GM19463 (cell line): ENCODE measurements around the gene GHR.
"Not testable (repeated sequence)": the region's sequence is repeated elsewhere in the genome, so short reads cannot be mapped to it uniquely, and the experiment has no call there.

Experiments used
- ATAC-seq: cut with Tn5 transposase; IDR thresholded peaks from one replicate; pipeline ENCODE4 v1.9.1; 2021; ENCODE audit warnings: mild to moderate bottlenecking, moderate library complexity; ENCODE audit not compliant: unreplicated experiment

Gene GHR

DNA sequence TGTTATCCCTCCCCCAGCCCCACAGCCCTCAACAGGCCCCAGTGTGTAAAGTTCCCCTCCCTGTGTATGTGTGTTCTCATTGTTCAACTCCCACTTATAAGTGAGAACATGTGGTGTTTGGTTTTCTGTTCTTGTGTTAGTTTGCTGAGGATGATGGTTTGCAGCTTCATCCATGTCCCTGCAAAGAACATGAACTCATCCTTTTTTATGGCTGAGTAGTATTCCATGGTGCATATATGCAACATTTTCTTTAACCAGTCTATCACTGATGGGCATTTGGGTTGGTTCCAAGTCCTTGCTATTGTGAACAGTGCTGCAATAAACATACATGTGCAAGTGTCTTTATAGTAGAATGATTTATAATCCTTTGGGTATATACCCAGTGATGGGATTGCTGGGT lies 261.8 kb downstream of the GHR start:
- ATAC-seq: not testable (repeated sequence)

DNA sequence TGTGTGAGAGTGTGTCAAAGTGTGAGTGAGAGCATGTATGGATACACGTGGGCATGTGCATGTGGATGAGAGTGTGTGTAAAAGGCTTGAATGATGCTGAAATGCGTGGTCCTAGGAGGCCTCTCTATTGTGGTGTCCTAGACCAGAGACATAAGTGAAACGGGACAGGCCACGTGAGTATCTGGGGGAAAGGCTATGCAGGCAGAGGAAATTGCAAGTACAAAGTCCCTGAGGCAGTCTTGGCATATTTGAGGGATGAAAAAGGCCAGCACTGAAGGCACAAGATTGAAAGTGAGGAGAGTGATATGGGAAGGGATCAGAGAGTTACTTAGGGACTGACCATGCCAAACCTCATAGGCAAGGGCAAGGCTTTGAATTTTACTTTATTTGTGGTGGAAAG lies 266.2 kb downstream of the GHR start:
- ATAC-seq: no peak

DNA sequence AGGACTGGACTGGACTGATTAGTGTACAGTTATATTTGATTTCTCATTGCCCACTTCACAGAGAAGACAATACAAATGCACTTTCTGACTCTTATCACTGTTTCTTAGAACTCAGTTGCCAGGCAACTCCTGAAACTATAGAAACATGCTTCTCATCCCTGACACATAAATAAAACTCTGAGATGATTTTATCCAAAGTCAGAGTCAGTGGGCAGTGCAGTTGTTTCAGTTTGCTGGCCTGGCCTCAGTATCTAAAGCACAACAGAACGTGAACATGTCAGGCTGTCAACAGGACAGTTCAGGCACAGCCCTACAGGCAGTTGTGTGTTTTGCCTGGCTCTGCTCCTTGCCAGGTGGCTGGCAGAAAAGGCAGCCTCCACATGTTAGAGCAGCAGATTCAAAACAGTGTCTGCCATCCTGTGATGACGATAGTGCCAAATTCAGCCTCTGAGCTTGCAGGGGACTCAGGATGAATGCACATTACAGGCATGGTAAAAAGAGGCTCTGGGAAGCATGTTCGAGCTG lies 268.2 kb downstream of the GHR start:
- ATAC-seq: no peak

DNA sequence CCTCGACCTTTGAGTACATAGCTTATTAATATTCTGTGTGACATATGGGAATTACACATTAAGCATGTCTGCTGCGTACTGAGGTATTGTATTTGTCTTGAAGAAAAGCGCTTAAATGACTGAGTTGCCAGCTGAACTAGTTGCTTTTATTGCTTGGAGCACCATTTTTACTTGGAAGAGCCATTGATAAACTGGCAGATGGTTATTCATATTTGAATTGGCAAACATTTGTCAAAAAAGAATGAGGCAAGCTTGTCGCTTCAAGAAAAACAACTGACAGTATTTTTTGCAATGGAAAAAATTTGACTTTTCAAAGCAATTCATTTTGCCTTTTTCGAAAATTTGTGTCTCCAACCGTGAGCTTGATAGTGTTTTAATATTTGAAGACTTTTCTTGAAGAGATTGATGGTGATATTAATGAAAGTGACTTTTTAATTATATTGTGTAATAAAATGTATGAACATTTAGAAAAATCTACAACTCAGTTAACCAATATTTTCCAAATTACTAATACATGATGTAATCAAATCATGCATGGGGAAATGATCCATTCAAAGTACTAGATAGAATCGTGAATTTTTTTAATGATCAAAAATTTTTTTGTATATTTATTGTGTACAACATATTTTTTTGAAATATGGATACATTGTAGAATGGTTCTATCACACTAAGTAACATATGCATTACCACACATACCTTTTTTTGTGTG lies 278.3 kb downstream of the GHR start:
- no peak for ATAC-seq

DNA sequence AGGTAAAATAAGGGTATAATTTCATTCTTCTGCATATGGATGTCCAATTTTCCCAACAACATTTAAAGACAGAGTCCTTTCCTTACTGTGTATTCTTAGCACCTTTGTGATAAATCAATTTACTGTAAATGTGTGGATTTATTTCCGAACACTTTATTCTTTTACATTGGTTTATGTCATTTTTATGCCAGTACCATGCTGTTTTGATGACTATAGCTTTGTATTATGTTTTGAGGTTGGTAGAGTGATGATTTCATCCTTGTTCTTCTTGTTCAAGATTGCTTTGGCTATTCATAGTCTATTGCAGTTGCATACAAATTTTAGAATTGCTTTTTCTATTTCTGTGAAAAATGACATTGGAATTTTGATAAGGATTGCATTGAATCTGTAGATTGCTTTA lies 280.0 kb downstream of the GHR start:
- no peak for ATAC-seq

DNA sequence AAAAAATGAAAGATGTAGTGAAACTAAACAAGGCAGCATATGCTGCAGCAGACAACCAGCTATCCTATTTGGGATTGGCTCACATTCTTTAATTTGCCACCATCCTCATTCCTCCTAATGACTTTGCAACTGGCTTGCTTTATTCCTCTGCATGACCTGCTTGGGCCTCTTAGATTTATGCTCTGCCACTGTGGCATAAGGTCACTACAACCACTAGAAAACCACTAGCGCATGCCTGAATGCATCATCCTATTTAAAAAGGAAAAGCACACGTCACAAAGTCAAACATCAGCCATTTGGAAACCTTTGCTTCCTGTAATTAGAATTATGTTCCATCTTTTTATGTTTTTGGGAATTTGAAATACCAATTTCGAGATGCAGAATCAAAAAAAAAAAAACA lies 292.5 kb downstream of the GHR start:
- no peak for ATAC-seq

DNA sequence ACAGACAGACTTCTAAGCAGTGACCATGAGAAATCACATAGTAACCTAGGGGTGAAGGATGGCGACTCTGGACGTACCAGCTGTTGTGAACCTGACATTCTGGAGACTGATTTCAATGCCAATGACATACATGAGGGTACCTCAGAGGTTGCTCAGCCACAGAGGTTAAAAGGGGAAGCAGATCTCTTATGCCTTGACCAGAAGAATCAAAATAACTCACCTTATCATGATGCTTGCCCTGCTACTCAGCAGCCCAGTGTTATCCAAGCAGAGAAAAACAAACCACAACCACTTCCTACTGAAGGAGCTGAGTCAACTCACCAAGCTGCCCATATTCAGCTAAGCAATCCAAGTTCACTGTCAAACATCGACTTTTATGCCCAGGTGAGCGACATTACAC lies 295.4 kb downstream of the GHR start:
- ATAC-seq: peak; percentile 89

DNA sequence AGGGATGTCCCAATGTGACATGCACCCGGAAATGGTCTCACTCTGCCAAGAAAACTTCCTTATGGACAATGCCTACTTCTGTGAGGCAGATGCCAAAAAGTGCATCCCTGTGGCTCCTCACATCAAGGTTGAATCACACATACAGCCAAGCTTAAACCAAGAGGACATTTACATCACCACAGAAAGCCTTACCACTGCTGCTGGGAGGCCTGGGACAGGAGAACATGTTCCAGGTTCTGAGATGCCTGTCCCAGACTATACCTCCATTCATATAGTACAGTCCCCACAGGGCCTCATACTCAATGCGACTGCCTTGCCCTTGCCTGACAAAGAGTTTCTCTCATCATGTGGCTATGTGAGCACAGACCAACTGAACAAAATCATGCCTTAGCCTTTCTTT lies 295.8 kb downstream of the GHR start:
- ATAC-seq: peak; percentile 12

DNA sequence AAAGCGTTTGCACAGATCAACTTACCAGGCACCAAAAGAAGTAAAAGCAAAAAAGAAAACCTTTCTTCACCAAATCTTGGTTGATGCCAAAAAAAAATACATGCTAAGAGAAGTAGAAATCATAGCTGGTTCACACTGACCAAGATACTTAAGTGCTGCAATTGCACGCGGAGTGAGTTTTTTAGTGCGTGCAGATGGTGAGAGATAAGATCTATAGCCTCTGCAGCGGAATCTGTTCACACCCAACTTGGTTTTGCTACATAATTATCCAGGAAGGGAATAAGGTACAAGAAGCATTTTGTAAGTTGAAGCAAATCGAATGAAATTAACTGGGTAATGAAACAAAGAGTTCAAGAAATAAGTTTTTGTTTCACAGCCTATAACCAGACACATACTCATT lies 297.0 kb downstream of the GHR start:
- ATAC-seq: no peak

DNA sequence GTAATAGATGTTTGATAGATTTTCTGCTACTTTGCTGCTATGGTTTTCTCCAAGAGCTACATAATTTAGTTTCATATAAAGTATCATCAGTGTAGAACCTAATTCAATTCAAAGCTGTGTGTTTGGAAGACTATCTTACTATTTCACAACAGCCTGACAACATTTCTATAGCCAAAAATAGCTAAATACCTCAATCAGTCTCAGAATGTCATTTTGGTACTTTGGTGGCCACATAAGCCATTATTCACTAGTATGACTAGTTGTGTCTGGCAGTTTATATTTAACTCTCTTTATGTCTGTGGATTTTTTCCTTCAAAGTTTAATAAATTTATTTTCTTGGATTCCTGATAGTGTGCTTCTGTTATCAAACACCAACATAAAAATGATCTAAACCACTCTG lies 298.2 kb downstream of the GHR start:
- no peak for ATAC-seq

DNA sequence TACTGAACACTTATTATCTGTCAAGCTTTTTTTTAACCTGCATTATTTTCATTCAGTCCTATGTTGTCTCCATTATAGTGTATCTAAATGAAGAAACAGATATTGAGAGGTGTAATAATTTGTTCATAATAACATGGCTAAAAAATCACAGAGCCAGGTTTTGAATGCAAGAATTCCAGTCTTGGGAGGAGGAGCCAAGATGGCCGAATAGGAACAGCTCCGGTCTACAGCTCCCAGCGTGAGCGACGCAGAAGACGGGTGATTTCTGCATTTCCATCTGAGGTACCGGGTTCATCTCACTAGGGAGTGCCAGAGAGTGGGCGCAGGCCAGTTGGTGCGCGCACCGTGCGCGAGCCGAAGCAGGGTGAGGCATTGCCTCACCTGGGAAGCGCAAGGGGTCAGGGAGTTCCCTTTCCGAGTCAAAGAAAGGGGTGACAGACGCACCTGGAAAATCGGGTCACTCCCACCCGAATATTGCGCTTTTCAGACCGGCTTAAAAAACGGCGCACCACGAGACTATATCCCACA lies 311.4 kb downstream of the GHR start:
- ATAC-seq: not testable (repeated sequence)

DNA sequence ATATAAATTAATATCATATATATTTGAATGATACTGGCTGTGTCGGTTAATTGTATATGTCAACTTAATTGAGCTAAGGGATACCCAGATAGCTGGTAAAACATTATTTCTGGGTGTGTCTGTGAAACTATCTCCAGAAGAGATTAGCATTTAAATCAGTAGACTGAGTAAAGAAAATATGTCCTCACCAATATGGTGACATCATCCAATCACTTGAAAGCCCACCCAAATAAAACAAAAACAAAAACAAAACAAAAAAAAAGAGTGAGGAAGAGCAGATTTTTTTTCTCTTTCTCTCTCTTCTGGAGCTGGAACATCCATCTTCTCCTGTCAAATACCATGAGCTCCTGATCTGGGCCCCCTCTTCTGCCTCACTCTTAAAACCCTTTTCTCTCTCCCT lies 317.7 kb downstream of the GHR start:
- ATAC-seq: no peak

DNA sequence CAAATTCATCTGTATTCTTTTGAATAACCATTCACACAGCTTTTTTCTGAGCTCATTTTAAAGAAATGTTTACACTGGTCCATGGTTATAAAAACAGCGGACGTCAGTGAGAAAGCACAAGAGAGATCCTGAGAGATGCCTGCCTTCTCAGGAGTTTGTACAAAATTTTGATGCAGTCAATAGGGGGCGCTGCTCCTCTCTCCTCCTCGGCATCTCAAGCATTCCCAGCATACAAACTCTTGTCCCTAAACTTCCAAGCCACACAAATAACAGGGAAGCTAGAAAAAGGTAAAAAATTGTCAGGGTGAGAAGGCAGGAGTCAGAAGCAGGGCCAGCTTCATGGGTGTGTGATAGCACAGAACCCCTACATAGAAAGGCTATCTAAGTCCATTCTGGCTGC lies 322.2 kb downstream of the GHR start:
- no peak for ATAC-seq

DNA sequence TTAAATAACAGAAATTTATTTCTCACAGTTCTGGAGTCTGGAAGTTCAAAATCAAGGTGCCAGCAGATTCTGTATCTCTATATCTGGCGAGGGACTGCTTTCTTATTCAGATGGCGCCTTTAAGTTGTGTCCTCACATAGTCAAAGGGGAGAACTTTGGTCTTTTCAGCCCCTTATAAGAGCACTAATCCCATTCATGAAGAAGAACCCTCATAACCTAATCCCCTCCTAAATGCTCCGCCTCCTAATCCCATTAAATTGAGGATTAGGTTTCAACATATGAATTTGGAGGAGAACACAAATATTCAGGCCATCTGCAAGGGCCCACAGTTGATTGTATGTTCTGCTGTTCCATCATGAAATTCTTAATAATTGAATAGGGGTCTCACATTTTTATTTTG lies 322.6 kb downstream of the GHR start:
- ATAC-seq: no peak

DNA sequence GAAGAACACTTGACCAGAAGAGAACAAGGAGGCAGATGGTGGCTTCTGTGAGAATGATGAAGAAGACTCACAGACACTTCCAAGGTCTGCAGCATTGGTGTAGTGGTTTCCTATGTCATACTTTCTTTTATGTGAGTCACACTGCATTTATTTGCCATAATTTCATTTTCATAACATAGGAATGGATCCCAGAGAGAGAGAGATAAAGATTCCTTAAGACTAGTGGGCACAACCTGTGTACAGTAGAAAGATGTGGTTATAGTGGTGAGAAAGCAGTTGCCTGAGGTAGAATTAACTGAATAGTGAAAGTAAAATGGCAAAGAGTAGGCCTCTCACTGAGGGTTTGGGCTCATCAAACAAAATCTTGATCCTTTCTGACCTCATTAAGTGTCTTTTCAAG lies 325.8 kb downstream of the GHR start:
- no peak for ATAC-seq

DNA sequence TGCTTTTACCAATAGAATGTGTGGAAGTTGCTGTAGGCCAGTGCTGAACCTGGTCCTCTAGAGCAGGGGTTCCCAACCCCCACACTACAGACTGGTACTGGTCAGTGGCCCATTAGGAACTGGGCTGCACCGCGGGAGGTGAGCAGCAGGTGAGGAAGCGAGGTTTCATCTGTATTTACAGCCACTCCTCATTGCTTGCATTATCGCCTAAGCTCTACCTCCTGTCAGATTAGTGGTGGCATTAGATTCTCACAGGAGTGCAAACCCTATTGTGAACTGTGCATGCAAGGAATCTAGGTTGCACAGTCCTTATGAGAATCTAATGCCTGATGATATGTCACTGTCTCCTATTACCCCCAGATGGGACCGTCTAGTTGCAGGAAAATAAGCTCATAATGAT lies 327.3 kb downstream of the GHR start:
- ATAC-seq: no peak

DNA sequence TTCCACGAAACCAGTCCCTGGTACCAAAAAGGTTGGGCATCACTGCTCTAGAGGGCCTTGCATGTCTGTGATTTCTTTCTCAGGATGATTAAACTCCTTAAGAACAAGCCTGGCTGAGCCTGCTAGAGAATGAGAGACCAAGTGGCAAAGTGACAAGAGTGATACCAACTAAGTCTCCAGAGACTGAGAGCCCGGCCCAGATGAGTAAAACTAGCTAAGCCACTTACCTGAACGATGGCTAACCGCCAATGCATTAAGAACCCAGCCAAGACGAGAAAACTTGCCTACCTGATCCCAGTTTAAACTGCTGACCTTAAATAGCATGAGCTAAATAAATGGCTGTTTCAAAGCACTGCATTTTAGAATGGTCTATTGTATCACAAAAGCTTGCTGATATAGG lies 327.8 kb downstream of the GHR start:
- ATAC-seq: no peak

DNA sequence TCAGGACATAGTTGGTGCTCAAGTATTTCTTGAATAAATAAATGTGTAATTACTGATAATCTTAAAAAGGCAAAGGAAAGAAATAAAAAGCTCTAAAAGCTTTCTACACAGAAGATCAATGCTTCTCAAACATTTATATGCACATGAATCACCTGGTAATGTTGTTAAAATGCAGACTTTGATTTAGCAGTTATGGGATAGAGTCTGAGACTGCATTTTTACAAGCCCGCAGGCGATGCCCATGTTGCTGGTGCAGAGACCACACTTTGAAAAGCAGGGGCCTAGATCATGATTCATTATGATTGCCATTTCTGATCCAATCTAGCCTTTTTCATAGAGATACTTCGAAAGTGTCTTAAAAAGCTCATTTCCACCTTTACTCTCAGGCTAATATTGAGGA lies 329.9 kb downstream of the GHR start:
- no peak for ATAC-seq

DNA sequence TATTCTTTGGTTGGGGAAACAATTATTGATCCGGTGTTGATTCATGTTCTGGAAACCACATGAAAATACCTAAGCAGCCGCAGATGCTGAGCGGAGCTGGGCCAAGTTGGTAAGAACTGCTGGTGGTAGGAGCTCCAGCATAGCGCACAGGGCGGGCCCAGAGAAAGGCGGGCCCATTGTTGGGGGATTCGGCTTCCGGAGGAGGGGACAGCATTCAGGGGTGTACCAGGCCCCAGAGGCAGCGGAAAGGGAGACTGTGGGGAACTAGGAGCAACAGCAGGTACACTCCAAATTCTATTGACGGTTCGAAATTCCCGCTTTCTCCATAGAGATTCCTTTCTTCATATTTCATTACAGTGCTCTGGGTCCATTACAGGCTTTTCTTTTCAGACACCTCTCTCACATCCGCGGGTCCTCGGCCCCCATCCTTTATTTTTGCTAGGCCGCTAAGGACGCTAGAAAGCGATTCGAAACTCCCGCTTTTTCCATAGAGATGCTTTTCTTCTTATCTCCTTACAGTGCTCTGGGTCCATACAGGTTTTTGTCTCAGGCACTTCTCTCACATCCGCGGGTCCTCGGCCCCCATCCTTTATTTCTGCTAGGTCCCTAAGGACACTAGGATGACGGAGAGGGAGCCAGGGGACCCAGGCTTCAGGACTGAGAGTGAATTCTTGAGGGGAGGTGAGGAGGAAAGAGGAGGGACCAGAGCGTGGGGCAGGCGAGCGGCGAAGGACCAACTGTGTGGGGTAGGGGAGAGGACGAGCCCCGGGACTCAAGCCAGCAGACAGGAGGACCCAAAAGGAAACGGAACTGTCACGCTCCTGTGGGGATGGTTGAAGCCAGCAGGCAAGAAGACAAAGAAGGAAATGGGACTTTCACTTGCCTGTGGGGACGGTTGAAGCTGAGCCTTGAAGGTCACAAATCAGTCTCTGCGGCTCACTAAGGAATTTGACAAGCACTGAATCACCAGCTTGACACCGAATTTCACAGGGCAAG lies 333.7 kb downstream of the GHR start, which contains the start of gene CCDC152:
CCDC152 (plus strand) TSS at position 213 of the 996 bp plus-strand sequence. CDS start 2,304 bp downstream, outside the sequence.
- ATAC-seq: peak; percentile 88

DNA sequence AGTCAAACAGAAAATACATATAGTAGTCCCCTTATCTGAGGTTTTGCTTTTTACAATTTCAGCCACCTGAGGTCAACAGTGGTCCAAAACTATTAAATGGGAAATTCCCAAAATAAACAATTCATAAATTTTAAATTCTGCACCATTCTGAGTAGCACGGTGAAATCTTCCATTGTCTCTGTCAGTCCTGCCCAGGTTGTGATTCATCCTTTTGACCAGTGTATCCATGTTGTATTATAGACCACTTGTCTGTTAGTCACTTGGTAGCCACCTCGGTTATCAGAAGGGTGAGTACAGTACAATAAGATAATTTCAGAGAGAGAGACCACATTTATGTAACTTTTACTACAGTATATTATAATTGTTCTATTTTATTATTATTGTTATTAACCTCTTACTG lies 336.2 kb downstream of the GHR start:
- no peak for ATAC-seq

DNA sequence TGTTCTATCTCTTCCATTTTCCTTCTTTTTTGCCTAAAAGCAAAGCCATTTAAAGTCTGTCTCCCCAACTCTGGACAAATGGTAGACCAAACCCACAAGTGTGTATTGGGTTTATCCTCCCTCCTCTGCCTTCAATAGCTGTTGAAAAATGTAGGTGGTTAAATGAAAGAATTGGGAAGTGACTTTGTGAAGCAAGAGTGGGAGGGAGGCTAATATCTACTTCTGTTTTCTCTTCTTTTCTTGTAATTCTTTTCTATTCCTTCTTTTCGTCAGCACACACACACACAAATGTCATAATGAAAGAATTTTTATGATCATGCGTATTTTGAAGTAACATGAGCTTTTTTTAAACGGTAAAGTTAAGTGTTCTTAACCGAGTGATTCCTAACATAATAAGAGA lies 337.2 kb downstream of the GHR start:
- no peak for ATAC-seq

DNA sequence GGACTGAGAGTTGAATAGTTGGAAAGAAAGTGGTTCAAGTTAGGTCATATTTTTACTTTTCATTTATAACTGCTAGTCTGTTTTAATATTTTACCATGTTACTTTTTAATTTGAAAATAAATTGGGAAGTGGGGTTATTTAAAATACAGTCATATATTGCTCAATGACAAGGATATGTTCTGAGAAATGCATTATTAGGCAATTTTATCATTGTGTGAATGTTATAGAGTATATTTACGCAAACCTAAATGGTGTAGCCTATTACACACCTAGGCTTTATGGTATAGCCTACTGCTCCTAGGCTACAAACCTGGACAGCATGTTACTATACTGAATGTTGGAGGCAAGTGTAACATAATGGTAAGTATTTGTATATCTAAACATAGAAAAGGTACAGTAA lies 338.6 kb downstream of the GHR start:
- no peak for ATAC-seq
